Dermis blood vessel endothelial cell (primary cell): Measurements from ENCODE around the gene NAA80. TPM values are rescaled to one million over a fixed set of nuclear protein-coding genes. Genes with fewer than 3 reads are reported as not detected.
"Not testable (repeated sequence)": the region's sequence is repeated elsewhere in the genome, so short reads cannot be mapped to it uniquely, and the experiment has no call there.

Source experiments
- DNase-seq: peaks from one replicate; pipeline ENCODE4 v3.0.0; 2010
- total RNA-seq: library from RNA; depleted of rRNA; stranded (reverse); fragments of >200 nt; gene quantifications from 2 replicates; pipeline ENCODE4 v1.2.3, GENCODE V29; 2014

The NAA80 gene
- total RNA-seq, 1 donor from 2014 or later: 4.9 TPM

- no peak for DNase-seq
Observed at GRCh38 chr3:50269460-50269859, 29.7 kb downstream of the NAA80 start.

- DNase-seq: no peak
Observed at GRCh38 chr3:50268703-50269451, 30.3 kb downstream of the NAA80 start, which contains the start of gene SEMA3B. SEMA3B (plus strand) TSS chr3:50269147; CDS start chr3:50269241, 94 bp downstream.

- DNase-seq: no peak
Observed at GRCh38 chr3:50268276-50268675, 30.9 kb downstream of the NAA80 start.

DNA sequence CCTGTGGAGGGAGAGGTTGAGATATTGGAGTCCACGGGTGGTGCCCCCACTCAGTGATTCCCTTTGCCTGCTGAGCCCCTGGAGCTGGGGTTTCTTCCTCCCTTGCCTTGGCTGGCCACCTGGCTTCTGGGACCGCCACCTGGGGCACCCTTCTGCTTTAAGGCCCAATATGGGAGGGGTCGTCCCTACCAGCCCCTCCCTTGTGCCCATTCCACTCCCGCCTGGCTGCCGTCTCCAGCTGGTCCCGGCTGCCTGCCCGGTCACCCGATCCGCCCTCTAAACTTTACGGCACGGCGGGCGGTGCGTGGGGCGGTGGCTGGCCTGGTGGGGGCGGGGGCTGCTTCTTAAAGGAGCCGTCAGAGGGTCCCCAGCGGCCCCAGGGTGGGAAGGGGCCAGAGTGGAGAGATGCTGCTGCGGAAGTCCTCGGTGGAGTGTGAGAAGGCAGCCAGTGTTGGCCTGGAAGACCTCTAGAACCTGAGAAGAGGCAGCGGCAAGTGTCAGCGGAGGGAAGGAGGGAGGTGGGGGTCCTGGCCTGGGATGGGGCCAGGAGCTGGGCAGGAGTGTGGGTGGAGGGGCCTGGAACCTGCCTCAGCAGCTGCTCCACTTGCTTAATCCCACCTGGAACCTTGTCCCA, 31.8 kb downstream of the NAA80 start:
- no peak for DNase-seq

- DNase-seq: no peak
Observed at GRCh38 chr3:50266836-50267235, 32.4 kb downstream of the NAA80 start.

GRCh38 chr3:50266017-50266416, 33.2 kb downstream of the NAA80 start:
- DNase-seq: no peak

DNA sequence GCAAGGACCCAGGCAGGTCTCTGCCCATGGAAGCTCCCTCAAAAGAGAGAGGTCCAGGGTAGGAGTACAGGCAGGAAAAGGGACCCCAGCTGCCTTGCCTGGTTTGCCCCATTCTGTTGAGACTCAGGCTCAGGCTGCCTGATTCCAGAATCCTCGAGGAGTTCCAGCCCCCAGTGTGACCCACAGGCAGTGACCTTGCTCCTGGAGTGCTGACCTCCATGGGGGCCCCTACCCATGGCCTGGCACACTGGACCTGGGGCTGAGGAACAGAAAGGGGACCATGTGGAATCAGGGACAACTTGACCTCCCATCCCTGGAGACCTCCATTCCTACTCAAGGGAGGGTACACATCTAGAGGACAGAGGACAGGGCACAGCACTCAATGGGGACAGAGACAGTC, 33.6 kb downstream of the NAA80 start:
- no peak for DNase-seq

DNA sequence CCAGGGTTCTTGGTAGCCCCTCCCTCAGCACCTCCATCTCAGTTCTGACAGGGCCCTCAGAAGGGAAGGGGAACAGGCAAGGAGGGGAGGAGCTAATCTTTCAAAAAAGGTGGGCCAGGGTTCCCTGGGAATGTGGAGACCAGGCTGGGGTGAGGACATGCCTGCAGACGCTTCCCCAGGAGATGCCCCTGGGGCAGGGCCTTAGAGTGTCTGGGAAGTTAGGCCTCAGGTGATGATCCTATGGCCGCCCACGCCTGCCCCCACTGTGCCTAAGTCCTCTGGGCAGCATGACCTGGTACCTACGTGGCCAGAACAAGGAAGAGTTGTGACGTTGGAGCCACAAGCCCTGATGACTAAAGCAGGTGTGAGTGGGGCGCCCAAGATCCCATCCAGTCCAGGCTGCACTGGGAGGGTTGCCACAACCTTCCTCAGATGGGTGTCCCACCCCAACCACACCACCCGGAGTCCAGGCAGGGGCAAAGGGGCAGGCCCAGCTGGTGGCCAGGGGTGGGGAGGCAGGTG, 34.2 kb downstream of the NAA80 start:
- DNase-seq: no peak

- DNase-seq: peak; percentile 40
Observed at GRCh38 chr3:50264383-50264963, 34.7 kb downstream of the NAA80 start.

DNA sequence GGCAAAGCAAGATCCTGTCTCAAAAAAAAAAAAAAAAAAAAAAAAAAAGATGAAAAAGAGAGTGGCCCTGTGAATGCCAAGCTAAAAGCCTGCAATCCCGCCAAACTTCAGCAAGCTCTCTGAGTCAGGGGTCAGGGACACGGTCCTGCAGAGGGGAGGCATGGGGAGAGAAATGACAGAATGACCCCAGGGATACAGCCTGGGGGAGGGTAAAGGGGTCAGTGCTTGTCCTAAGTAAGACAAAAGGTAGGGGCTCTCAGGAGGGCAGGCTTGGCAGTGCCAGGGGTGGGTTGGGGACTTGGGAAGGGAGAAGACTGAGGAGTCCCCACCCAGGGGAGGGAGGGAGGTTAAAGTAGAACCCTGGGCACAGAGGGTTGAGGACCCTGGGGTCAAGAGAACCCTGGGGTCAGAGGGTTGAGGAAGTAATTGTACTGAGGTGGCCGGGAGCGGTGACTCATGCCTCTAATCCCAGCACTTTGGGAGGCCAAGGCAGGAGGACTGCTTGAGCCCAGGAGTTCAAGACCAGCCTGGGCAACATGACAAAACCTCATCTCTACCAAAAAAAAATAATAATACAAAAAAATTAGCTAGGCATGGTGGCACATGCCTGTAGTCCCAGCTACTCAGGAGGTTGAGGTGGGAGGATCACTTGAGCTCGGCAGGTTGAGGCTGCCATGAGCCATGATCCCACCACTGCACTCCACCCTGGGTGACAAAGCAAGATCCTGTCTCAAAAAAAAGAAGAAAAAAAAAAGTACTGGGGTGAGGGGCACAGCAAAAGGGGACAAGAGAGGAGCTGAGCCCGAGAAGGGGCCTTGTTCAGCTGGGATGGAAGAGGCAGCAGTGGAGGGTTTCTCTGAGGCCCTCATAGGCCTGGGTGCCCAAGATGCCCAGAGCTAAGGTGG, 35.5 kb downstream of the NAA80 start:
- no peak for DNase-seq

GRCh38 chr3:50262778-50263177, 36.4 kb downstream of the NAA80 start:
- no peak for DNase-seq

DNA sequence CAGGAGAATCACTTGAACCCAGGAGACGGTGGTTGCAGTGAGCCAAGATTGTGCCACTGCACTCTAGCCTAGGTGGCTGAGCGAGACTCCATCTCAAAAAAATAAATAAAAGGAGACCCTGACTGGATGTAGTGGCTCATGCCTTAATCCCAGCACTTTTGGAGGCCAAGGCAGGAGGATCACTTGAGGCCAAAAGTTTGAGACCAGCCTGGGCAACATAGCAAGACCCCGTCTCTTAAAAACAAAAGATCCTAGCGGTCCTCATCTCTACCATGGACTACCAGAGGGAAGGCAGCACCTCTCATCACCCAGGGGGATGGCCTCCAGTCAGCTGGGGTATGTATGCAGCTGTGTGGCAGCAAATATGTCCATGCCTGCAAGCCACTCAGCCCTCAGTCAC, 37.0 kb downstream of the NAA80 start:
- not testable (repeated sequence) for DNase-seq

DNA sequence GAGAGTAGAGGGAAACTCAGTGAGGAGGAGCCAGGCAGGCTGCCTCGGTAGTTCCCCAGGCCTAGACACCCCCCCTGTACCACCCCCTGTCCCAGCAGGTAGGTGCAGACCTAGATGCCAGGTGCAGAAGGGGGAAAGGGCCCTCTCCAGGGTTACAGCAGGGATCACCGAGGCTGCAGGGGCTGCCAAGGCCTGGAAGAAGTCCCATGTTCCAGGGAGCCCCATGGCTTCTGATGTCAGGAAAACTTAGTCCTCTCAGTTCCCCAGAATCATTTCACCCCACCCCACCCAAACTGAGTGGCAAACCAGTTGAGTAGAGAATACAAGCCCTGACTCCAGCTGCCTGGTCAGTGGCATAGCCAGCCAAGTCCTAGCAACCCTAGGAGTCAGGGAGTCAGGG, 37.7 kb downstream of the NAA80 start:
- DNase-seq: no peak

DNA sequence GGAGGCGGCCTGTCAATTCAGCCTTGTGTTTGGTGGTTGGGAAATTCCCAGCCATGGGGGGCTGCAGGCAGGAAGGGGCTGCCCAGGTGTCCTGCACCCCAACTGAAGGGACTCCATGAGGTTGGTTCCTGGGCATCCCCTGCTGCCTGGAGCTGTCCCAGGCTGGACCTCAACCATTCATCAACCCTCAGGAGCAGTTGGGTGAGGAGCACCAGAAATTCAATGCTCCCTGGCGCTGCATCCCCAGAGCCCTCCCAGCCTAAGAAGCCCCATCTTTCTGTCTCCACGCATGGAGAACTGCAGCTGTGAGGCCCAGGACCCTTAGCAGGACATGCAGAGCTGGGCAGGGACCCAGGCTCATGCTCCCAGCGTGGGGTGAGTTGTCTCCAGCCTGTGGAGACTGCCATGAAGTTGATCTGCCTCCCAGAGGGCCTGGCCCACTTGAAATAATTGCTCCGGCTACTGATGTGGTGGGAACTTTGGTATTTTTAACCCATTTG, 38.2 kb downstream of the NAA80 start:
- DNase-seq: no peak

DNA sequence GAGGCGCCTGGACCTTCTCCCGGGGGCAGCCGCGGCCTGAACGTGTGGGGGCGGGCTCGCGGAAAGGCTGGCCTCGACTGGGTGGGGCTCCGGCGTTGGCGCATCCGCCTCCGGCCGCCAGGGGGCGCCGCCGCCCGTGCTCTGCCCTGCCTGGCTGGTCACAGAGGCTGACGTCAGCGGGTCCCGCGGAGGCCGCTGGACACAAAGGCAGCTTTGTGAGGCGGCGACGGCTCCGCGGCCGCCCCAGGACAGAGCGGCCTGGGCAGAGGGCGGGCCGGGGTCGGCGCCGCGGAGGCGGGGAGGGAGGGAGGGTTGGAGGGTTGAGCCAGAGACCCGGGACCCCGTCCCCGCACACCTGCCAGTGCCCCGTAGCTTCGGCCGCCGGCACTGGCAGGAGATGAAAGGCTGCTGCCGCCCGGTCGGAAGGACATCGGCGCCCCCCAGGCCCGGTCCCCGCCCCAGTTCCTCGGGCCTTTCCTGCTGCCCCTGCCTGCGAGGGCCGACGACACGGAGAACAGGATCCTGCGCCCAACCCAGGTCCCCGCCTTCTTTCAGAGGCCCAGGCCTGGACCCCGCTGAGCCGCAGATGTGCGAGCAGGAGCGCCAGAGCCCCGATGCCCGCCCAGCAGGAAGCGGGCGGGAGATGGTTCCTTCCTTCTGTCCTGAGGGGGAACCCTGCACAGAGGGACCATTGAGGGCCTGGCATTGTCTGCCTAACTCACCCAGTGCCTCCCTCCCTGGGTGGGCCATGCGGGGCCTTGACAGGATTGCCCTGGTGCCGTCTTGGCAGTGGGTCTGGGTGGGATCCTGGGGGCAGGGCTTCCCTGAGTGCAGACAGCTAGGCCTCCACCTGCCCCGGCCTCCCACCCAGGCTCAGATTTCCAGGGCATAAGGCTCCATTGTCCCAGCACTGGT, 38.9 kb downstream of the NAA80 start:
- DNase-seq: peak; percentile 96

- DNase-seq: no peak
Observed at GRCh38 chr3:50259432-50260026, 39.7 kb downstream of the NAA80 start.

GRCh38 chr3:50258979-50259378, 40.2 kb downstream of the NAA80 start:
- DNase-seq: no peak

- no peak for DNase-seq
Observed at GRCh38 chr3:50258029-50258680, 41.0 kb downstream of the NAA80 start.

DNA sequence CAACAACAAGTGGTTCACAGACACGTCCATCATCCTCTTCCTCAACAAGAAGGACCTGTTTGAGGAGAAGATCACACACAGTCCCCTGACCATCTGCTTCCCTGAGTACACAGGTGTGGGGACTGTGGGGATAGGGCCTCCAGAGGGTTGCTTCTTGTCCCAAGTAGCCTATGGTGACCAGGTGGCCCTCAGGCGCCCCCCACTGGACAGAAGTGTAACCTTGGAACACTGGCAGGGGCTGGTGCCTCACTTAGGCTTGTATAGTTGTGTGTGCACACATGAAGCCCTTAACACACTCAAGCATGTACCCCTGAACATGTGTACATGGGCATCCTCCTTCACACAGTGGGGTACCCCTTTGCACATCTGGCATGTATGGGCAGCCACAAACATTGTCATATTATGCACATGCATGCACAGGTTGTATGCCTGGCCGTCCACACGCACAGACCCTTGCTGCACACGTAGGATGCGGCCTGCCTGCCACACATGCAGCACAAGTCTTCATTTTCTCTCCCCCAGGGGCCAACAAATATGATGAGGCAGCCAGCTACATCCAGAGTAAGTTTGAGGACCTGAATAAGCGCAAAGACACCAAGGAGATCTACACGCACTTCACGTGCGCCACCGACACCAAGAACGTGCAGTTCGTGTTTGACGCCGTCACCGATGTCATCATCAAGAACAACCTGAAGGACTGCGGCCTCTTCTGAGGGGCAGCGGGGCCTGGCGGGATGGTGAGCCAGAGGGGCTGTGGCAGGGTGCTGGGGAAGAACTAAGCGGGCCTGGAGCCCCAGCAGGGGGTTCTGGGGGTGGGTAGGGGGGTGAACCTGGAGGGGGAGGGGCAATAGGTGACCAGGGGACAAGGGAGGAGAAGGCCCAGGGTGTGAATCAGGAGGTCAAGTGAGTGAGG, 42.0 kb downstream of the NAA80 start:
- peak; percentile 77 for DNase-seq
